Measurements from ENCODE around the gene ATXN1. TPM values are rescaled to one million over a fixed set of nuclear protein-coding genes. Genes with fewer than 3 reads are reported as not detected.

ATXN1 gene
- polyA plus RNA-seq, 1 of the 3 experiments (the other 2 are of a cell fraction) = 7.9 TPM

DNA sequence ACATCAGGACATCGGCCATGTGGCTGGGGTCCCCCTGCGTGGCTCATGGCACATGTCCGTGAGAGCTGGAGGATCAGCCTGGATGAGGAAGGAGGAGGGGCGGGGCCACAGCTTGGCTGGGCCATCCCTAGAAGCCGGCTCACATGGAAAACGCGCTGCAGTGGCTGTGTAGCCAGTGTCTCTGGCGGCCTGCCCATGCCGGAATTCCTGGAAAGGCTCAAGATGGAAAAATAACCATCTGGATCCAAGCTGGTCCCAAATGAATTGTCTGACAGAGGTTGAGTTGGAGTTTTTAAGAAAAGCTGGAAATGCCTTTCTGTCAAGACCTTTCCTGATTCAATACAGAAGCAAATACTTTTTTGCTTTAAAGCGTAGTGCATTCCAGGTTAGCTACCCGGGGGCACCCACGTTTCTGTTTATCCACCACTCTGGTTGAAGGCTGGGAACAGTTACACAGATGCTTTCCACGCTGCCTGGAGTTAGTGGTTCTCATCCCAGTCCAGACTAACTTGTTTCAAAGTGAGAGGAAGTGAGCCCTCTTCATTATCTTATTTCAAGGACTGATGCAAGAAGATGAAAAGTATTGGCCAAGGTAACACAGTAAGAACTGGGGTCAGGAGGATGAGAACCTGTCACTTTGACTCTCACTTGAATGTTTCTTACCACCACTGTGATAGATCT lies 423.8 kb downstream of the ATXN1 start (continued):
- TF ChIP-seq USF2 (IDR thresholded peaks at IDR 0.05; ENCODE audit: borderline replicate concordance, low read depth, low read length) = no peak
- 0 out of 2 replicates have a peak, but pooled peaks have one; percentile 43 for TF ChIP-seq ZBTB33 (IDR thresholded peaks at IDR 0.05; ENCODE audit: borderline replicate concordance, low read depth)
- TF ChIP-seq CTCF (IDR thresholded peaks at IDR 0.05) = no peak
- TF ChIP-seq GABPA (IDR thresholded peaks at IDR 0.05; ENCODE audit: low read depth) = no peak
- no peak for TF ChIP-seq NRF1 (IDR thresholded peaks at IDR 0.05; ENCODE audit: low read depth, low read length)
- peak; percentile 46 for TF ChIP-seq GATA2 (CRISPR knock-in tag; IDR thresholded peaks at IDR 0.05)
- peak; percentile 29; the same call in 1 of the 2 replicates for TF ChIP-seq FOSL2 (IDR thresholded peaks at IDR 0.05; ENCODE audit: borderline replicate concordance, low read depth)

DNA sequence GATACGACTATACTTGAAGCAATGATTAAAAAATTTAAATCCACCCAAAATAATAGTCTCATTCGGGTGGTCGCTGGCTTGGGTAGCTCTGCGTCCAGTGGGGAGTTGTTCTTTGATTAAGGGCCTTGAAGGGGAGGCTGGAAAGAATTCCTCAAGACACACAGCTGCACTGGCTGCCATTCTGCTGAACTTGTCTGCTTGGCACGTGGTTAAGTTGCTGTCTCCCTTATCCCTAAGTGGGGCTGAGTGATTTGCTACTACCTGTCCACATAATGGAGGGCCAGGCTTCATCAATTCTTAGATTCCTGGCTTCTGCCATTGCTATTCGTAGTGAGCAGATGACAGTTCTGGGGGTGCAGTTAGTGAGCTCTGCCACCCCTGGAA lies 424.4 kb downstream of the ATXN1 start:
- ChIA-PET CTCF (interaction anchor here (0.8 to 10.8 kb wide), 9 partner anchors 9 to 82 kb away, joined by 3 to 289 read pairs (median 4); no protein-coding TSS in a partner anchor), POLR2A (interaction anchor here (0.6 to 1.9 kb wide), 6 partner anchors 9 to 66 kb away, joined by 3 to 6 read pairs (median 3); no protein-coding TSS in a partner anchor)
- peaks cover 52 to 63% of the 10 kb centered on the region in 2 experiments for H3K4me1 ChIP-seq (ENCODE audit: control insufficient read depth in 1 of 2, insufficient read depth in 2 of 2, low read depth in 1 of 2, low read length in 1 of 2)

More for the DNA sequence above, 424.4 kb downstream of the ATXN1 start:
- H3K36me3 ChIP-seq (replicated peaks in 1 of 2; ENCODE audit: control insufficient read depth in 1 of 2, insufficient read depth in 2 of 2, low read length in 1 of 2) = no peaks in the 10 kb centered on the region
- H2AFZ ChIP-seq (ENCODE audit: low read depth) = no peak overlapping the region
- peak overlapping the region; percentile 35 for H3K4me2 ChIP-seq
- H3K9me2 ChIP-seq = no peaks in the 10 kb centered on the region
- H3K27me3 ChIP-seq (ENCODE audit: insufficient read depth) = no peaks in the 10 kb centered on the region
- H3K9ac ChIP-seq = no peak overlapping the region
- TF ChIP-seq USF2 (IDR thresholded peaks at IDR 0.05; ENCODE audit: borderline replicate concordance, low read depth, low read length) (no peak), NFIC (IDR thresholded peaks at IDR 0.05; ENCODE audit: borderline replicate concordance) (no peak), RCOR1 (IDR thresholded peaks at IDR 0.05; ENCODE audit: low read length) (no peak), RAD21 (IDR thresholded peaks at IDR 0.05; ENCODE audit: low read length) (no peak), FOXM1 (IDR thresholded peaks at IDR 0.05; ENCODE audit: low read depth) (no peak), TCF12 (IDR thresholded peaks at IDR 0.05) (no peak), RXRA (IDR thresholded peaks at IDR 0.05; ENCODE audit: borderline replicate concordance, low read depth) (no peak), SIN3A (IDR thresholded peaks at IDR 0.05; ENCODE audit: borderline replicate concordance, low read depth, low read length) (no peak), YY1 (IDR thresholded peaks at IDR 0.05; ENCODE audit: low read depth) (no peak), GATA2 (CRISPR knock-in tag; IDR thresholded peaks at IDR 0.05) (no peak)
- TF ChIP-seq, protein P1, sequence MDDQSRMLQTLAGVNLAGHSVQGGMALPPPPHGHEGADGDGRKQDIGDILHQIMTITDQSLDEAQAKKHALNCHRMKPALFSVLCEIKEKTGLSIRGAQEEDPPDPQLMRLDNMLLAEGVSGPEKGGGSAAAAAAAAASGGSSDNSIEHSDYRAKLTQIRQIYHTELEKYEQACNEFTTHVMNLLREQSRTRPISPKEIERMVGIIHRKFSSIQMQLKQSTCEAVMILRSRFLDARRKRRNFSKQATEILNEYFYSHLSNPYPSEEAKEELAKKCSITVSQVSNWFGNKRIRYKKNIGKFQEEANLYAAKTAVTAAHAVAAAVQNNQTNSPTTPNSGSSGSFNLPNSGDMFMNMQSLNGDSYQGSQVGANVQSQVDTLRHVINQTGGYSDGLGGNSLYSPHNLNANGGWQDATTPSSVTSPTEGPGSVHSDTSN (IDR thresholded peaks at IDR 0.05) = no peak
- peaks cover 49% of the 10 kb centered on the region for H3F3A ChIP-seq (replicated peaks; ENCODE audit: insufficient read depth)
- peak overlapping the region; percentile 89 to 94 for H3K27ac ChIP-seq (ENCODE audit: low read depth in 2 of 2, low read length in 1 of 2)
- no peak overlapping the region for H3K4me3 ChIP-seq (ENCODE audit: low read depth in 2 of 2, low read length in 1 of 2)
- H3K9me3 ChIP-seq = no peaks in the 10 kb centered on the region
- H3K79me2 ChIP-seq (ENCODE audit: insufficient read depth) = peaks cover 9% of the 10 kb centered on the region
- peaks cover 1% of the 10 kb centered on the region; the same call in 1 of the 2 replicates for H4K20me1 ChIP-seq (ENCODE audit: insufficient read depth)
- 76% methylated on average over 6 of the region's 6 CpGs for WGBS (ENCODE audit: low lambda C conversion rate)
- DNase-seq = no peak

All from SK-N-SH (cell line).